GM12878 (cell line): ENCODE results near the gene SERPINE3. TPM values are rescaled to one million over a fixed set of nuclear protein-coding genes. Genes with fewer than 3 reads are reported as not detected.

Experiments used
- ATAC-seq: fragments of 200-7000 bp; cut with Tn5 transposase; 3 replicates; pipeline ENCODE4 v1.9.1; 2020; ENCODE audit warnings: mild to moderate bottlenecking, moderate library complexity
- BruUV-seq: library from RNA; stranded (reverse); fragments of 400-500 nt; replicated peaks from 2 replicates; lab custom pipeline; 2021; lab: Mats Ljungman, UMichigan
- CTCF ChIA-PET: fragments of 300-600 bp; sonication (Branson Sonifier 250); formaldehyde crosslinking; extraction: SDS; loops from one replicate; lab custom pipeline; 2021; ENCODE audit warnings: inconsistent platforms; lab: Yijun Ruan, JAX
- POLR2A ChIA-PET: fragments of 350-600 bp; formaldehyde crosslinking; extraction: SDS; loops from one replicate; lab custom pipeline; 2021; ENCODE audit warnings: inconsistent platforms; lab: Charles Lee
- RAD21 ChIA-PET: fragments of 300-600 bp; sonication (Branson Sonifier 250); formaldehyde crosslinking; loops from one replicate; lab custom pipeline; 2023; ENCODE audit warnings: antibody characterized with exemption; ENCODE audit not compliant: unreplicated experiment; lab: Charles Lee
- SMC1A ChIA-PET: fragments of 300-600 bp; sonication (Branson Sonifier 250); formaldehyde crosslinking; loops from one replicate; lab custom pipeline; 2023; ENCODE audit not compliant: unreplicated experiment, uncharacterized antibody; lab: Charles Lee
- DNase-seq: peaks from one replicate; pipeline ENCODE4 v3.0.0-alpha.2; 2011; ENCODE audit warnings: low read depth, low spot score
- FAIRE-seq: peaks from 3 replicates; lab custom pipeline; 2011; peaks lifted over from hg19 to GRCh38; lab: Jason Lieb, UNC
- H2AFZ ChIP-seq: 2 replicates; pipeline ENCODE4 v1.6.0; 2011; ENCODE audit warnings: low read depth, low read length, control low read depth; ENCODE audit not compliant: control insufficient read depth
- H3K27ac ChIP-seq: 2 replicates; pipeline ENCODE4 v1.5.1; 2011; ENCODE audit warnings: control low read depth; ENCODE audit not compliant: control insufficient read depth, insufficient read depth
- H3K27me3 ChIP-seq, 2 experiments: replicated peaks in 1 of 2; 2 replicates each; pipeline versions ENCODE4 v1.6.0 to v1.6.1; 2011; ENCODE audit warnings: low read length in 1 of 2; ENCODE audit not compliant: control insufficient read depth in 2 of 2, insufficient read depth in 2 of 2
- H3K36me3 ChIP-seq, 2 experiments: 2 replicates each; pipeline ENCODE4 v1.5.1; 2011; ENCODE audit warnings: low read length in 1 of 2; ENCODE audit not compliant: control insufficient read depth in 2 of 2, insufficient read depth in 2 of 2
- H3K4me1 ChIP-seq: 2 replicates; pipeline ENCODE4 v1.6.1; 2011; ENCODE audit warnings: mild to moderate bottlenecking, low read length, moderate library complexity, mixed read lengths; ENCODE audit not compliant: control insufficient read depth, insufficient read depth
- H3K4me2 ChIP-seq: 2 replicates; pipeline ENCODE4 v1.6.0; 2011; ENCODE audit warnings: control low read depth; ENCODE audit not compliant: control insufficient read depth, insufficient read depth
- H3K4me3 ChIP-seq: fragments of 200-600 bp; sonication (generic); 2 replicates; pipeline ENCODE4 v1.5.1; 2016
- H3K79me2 ChIP-seq: 2 replicates; pipeline ENCODE4 v1.6.0; 2011; ENCODE audit warnings: low read length; ENCODE audit not compliant: control insufficient read depth, insufficient read depth
- H3K9ac ChIP-seq: 2 replicates; pipeline ENCODE4 v1.8.0; 2011; ENCODE audit warnings: low read length, control low read depth, mixed read lengths; ENCODE audit not compliant: control insufficient read depth, insufficient read depth
- H3K9me3 ChIP-seq: replicated peaks from 3 replicates; pipeline ENCODE4 v1.5.1; 2011; ENCODE audit warnings: mild to moderate bottlenecking, low read length; ENCODE audit not compliant: control insufficient read depth, insufficient read depth
- H4K20me1 ChIP-seq: 2 replicates; pipeline ENCODE4 v1.6.0; 2011; ENCODE audit not compliant: control insufficient read depth, insufficient read depth
- CHD1 ChIP-seq: IDR thresholded peaks from 2 replicates; pipeline ENCODE4 v1.6.1; 2012; ENCODE audit warnings: low read depth, low read length, improper control_type of control experiment
- HDAC6 ChIP-seq: fragments of 200-600 bp; sonication (generic); IDR thresholded peaks from one replicate; pipeline ENCODE4 v1.8.0; 2017; ENCODE audit warnings: antibody characterized with exemption; ENCODE audit not compliant: unreplicated experiment
- HDGF ChIP-seq: fragments of 450-650 bp; IDR thresholded peaks from 2 replicates; pipeline ENCODE4 v1.6.1; 2016; ENCODE audit warnings: antibody characterized with exemption
- KAT2A ChIP-seq: conservative IDR thresholded peaks from 2 replicates; pipeline ENCODE4 v1.6.1; 2011; ENCODE audit warnings: low read depth, low read length; ENCODE audit not compliant: control insufficient read depth
- NR2C2 ChIP-seq: IDR thresholded peaks from 2 replicates; pipeline ENCODE4 v1.6.1; 2011; ENCODE audit warnings: borderline replicate concordance, low read depth; ENCODE audit not compliant: control insufficient read depth, insufficient read length
- STAT1 ChIP-seq: fragments of 450-650 bp; conservative IDR thresholded peaks from 2 replicates; pipeline ENCODE4 v1.6.1; 2014; ENCODE audit warnings: antibody characterized with exemption, mild to moderate bottlenecking
- TARDBP ChIP-seq: IDR thresholded peaks from 2 replicates; pipeline ENCODE4 v1.6.1; 2016; ENCODE audit warnings: borderline replicate concordance
- TCF3 ChIP-seq: IDR thresholded peaks from 2 replicates; pipeline ENCODE4 v1.6.1; 2012; ENCODE audit warnings: low read depth, mild to moderate bottlenecking, low read length, borderline replicate concordance; ENCODE audit not compliant: insufficient read depth
- ZNF207 ChIP-seq: fragments of 450-650 bp; IDR thresholded peaks from 2 replicates; pipeline ENCODE4 v1.6.1; 2014; ENCODE audit warnings: antibody characterized with exemption, mild to moderate bottlenecking, borderline replicate concordance
- ZNF217 ChIP-seq: fragments of 450-650 bp; IDR thresholded peaks from 2 replicates; pipeline ENCODE4 v1.6.1; 2017; ENCODE audit warnings: antibody characterized with exemption, mild to moderate bottlenecking
- WGBS: methylation state at CpG from one replicate; pipeline ENCODE4 v1.1.6; 2016; ENCODE audit warnings: low lambda C conversion rate; ENCODE audit not compliant: insufficient replicate concordance, insufficient coverage; ENCODE audit errors: missing lambda C conversion rate; 5-methylcytosine and 5-hydroxymethylcytosine counted together
- in situ Hi-C: fragments of 300-500 bp; cut with MboI; formaldehyde crosslinking; loops from 9 replicates; pipeline ENCODE4 v1.14.3; 2018; ENCODE audit warnings: mixed read lengths
- intact Hi-C: fragments of 100-400 bp; cut with micrococcal nuclease; formaldehyde crosslinking; loops from one replicate; pipeline ENCODE4 v1.14.2; 2022; ENCODE audit not compliant: unreplicated experiment
- polyA plus RNA-seq, 11 experiments: library from polyadenylated mRNA; depleted of rRNA in 4 of 11; unstranded in 6 of 11; stranded (reverse) in 5 of 11; fragments of >200 nt; fragmentation: Nextera tagmentation in 4 of 11; fragmentation: Illumina TruSeq in 1 of 11; extraction: Ambion mirVana in 4 of 11; extraction: Trizol in 1 of 11; gene quantifications; 1 replicate in 1 of 11; 2 replicates in 10 of 11; pipeline versions ENCODE4 v1.2.1 to v1.2.3, GENCODE V29; 2011 to 2016; ENCODE audit warnings: inconsistent platforms in 2 of 11, missing spikeins in 2 of 11, low read depth in 1 of 11
- total RNA-seq, 4 experiments: library from RNA; depleted of rRNA in 3 of 4; stranded (reverse); fragments of >200 nt in 3 of 4; fragmentation: Illumina TruSeq in 1 of 4; extraction: Trizol in 1 of 4; gene quantifications; 2 replicates each; pipeline versions ENCODE4 v1.2.1 to v1.2.3, GENCODE V29; 2013 to 2021
- TF ChIP-seq, protein P1 (sequence below): fragments of 450-650 bp; formaldehyde crosslinking; IDR thresholded peaks from 2 replicates; pipeline ENCODE4 v1.4.0; 2020; ENCODE audit warnings: mild to moderate bottlenecking, moderate library complexity
- TF ChIP-seq, protein P2 (sequence below): fragments of 450-650 bp; conservative IDR thresholded peaks from 2 replicates; pipeline ENCODE4 v1.6.1; 2017; ENCODE audit warnings: mild to moderate bottlenecking, moderate library complexity

SERPINE3 gene
- total and polyA plus RNA-seq, 10 of the 15 experiments (the other 5 are each of a cell fraction or from before 2014, with no cell fraction given), result 0.19 TPM; not detected in 9

DNA sequence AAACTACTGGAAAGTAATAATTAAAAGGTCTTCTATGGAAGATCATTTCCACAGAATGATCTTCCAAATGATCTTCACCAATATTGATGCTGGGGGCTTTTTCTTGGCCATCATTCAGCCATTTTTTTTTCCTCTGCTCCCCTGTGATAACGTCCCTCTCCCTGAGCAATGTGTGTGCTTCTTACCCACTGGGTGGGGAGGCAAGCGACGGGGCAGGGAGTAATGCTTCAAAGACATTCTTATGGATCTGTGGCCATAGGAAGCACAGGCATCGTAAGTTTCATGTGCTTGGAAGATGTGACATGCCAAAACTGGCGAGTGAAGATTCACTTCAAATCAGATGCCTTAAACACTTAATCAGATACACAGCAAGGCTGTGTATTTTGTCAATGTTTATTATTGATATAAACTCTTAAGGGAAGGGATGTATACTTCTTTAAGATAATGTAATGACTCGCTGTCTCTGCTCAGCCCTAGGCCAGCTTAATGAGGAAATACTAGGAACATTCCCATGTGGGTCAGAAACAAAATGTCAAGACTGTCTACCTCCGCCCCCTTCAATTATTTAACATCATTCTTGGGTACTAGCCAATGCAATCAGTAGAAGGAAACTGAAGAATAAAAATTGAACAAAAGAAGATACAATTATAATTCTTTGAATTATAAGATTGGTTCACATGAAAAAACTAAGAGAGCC is 34.1 kb upstream of the SERPINE3 start (continued):
- TF ChIP-seq, protein P1, sequence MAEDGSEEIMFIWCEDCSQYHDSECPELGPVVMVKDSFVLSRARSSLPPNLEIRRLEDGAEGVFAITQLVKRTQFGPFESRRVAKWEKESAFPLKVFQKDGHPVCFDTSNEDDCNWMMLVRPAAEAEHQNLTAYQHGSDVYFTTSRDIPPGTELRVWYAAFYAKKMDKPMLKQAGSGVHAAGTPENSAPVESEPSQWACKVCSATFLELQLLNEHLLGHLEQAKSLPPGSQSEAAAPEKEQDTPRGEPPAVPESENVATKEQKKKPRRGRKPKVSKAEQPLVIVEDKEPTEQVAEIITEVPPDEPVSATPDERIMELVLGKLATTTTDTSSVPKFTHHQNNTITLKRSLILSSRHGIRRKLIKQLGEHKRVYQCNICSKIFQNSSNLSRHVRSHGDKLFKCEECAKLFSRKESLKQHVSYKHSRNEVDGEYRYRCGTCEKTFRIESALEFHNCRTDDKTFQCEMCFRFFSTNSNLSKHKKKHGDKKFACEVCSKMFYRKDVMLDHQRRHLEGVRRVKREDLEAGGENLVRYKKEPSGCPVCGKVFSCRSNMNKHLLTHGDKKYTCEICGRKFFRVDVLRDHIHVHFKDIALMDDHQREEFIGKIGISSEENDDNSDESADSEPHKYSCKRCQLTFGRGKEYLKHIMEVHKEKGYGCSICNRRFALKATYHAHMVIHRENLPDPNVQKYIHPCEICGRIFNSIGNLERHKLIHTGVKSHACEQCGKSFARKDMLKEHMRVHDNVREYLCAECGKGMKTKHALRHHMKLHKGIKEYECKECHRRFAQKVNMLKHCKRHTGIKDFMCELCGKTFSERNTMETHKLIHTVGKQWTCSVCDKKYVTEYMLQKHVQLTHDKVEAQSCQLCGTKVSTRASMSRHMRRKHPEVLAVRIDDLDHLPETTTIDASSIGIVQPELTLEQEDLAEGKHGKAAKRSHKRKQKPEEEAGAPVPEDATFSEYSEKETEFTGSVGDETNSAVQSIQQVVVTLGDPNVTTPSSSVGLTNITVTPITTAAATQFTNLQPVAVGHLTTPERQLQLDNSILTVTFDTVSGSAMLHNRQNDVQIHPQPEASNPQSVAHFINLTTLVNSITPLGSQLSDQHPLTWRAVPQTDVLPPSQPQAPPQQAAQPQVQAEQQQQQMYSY (CRISPR knock-in tag), result no peak
- no peak for TF ChIP-seq HDGF
- TF ChIP-seq, protein P2, sequence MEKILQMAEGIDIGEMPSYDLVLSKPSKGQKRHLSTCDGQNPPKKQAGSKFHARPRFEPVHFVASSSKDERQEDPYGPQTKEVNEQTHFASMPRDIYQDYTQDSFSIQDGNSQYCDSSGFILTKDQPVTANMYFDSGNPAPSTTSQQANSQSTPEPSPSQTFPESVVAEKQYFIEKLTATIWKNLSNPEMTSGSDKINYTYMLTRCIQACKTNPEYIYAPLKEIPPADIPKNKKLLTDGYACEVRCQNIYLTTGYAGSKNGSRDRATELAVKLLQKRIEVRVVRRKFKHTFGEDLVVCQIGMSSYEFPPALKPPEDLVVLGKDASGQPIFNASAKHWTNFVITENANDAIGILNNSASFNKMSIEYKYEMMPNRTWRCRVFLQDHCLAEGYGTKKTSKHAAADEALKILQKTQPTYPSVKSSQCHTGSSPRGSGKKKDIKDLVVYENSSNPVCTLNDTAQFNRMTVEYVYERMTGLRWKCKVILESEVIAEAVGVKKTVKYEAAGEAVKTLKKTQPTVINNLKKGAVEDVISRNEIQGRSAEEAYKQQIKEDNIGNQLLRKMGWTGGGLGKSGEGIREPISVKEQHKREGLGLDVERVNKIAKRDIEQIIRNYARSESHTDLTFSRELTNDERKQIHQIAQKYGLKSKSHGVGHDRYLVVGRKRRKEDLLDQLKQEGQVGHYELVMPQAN, result no peak

DNA sequence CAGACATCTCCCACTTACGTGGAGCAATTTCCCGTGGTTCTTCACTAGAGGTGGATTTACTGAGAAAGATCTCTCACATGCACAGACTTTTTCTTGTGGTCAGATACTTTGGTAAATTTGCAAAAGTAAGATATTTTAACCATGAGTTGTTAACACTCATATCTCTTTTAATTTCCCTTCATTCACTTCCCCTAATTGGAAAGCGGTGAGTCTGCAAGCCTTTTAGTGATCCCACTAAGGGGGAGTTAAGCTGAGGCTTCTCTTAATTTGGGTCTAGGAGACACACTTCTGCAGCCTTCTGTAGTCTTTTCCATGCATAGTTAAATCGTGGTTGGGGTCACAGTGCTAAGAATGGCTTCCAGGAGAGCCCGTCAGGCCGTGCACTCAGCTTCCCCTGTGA is 30.7 kb upstream of the SERPINE3 start:
- FAIRE-seq (no peak), DNase-seq (no peak), ATAC-seq (no peak)
- H4K20me1 ChIP-seq, result no peaks in the 10 kb centered on the region
- POLR2A ChIA-PET, result no interaction called here
- no peak overlapping the region for H2AFZ ChIP-seq
- no peaks in the 10 kb centered on the region for H3K9me3 ChIP-seq
- H3K27me3 ChIP-seq, result peaks cover 0 to 3% of the 10 kb centered on the region in 2 experiments; a peak in 2 of 4 replicates
- H3K36me3 ChIP-seq, result no peaks in the 10 kb centered on the region
- in situ Hi-C loops, result no loop called here
- no peak overlapping the region for H3K4me3 ChIP-seq
- no peaks in the 10 kb centered on the region for H3K4me1 ChIP-seq
- RAD21 ChIA-PET, result no interaction called here
- CTCF ChIA-PET, result interaction anchor here (0.6 to 7.2 kb wide), 2 partner anchors 22 to 144 kb away, joined by 4 to 32 read pairs; no protein-coding TSS in a partner anchor
- 44% methylated on average over 6 of the region's 6 CpGs for WGBS
- intact Hi-C loops, result no loop called here
- H3K27ac ChIP-seq, result no peak overlapping the region
- SMC1A ChIA-PET, result interaction anchor here (1.0 to 4.1 kb wide), 6 partner anchors 12 to 490 kb away, joined by 4 to 19 read pairs (median 5); no protein-coding TSS in a partner anchor
- no peak overlapping the region for H3K9ac ChIP-seq
- BruUV-seq, result no TSS peak
- H3K79me2 ChIP-seq, result no peaks in the 10 kb centered on the region
- no peak overlapping the region for H3K4me2 ChIP-seq
- TF ChIP-seq KAT2A (no peak), TARDBP (no peak), CHD1 (no peak), NR2C2 (no peak), STAT1 (no peak), HDGF (no peak), HDAC6 (no peak), ZNF217 (no peak), TCF3 (no peak), ZNF207 (no peak)
- TF ChIP-seq, protein P2, result no peak
